NB4 (cell line): Measurements from ENCODE around the gene GNG7.

Source experiments
- CTCF ChIP-seq: IDR thresholded peaks from one replicate; pipeline ENCODE4 v1.5.1; 2012; ENCODE audit warnings: low read depth, low read length
- POLR2A ChIP-seq: IDR thresholded peaks from 2 replicates; pipeline ENCODE4 v1.6.1; 2011; ENCODE audit warnings: mild to moderate bottlenecking; ENCODE audit not compliant: insufficient read length; ENCODE audit errors: extremely low read depth

- TF ChIP-seq POLR2A: no peak
- TF ChIP-seq CTCF: peak; percentile 24
These were observed 38.4 kb downstream of the GNG7 start for GRCh38 chr19:2663920-2664571.
